CD4-positive, alpha-beta T cell treated with Interleukin-15 for 4 hours (primary cell): Measurements from ENCODE around the gene OR2W1.

Source experiments
- DNase-seq: peaks from one replicate; pipeline ENCODE4 v3.0.0-alpha.2; 2020; ENCODE audit warnings: low spot score

The OR2W1 gene

GRCh38 chr6:29045075-29045474 lies at the start of gene OR2W1:
Gene OR2W1, minus strand, starts transcription at chr6:29045175. Its CDS starts 0 bp downstream, at chr6:29045175.
- no peak for DNase-seq

- DNase-seq = no peak
These were observed 48.0 kb upstream of the OR2W1 start for GRCh38 chr6:29092957-29093356.

- no peak for DNase-seq
These were observed 42.2 kb upstream of the OR2W1 start, which contains the start of gene OR2B3 for GRCh38 chr6:29087213-29087612. Gene OR2B3, minus strand, starts transcription at chr6:29087313. Its CDS starts 65 bp downstream, at chr6:29087248.

- DNase-seq = no peak
These were observed 37.5 kb upstream of the OR2W1 start for GRCh38 chr6:29082457-29082856.

- DNase-seq = no peak
These were observed 36.3 kb upstream of the OR2W1 start for GRCh38 chr6:29081312-29081711.

GRCh38 chr6:29079203-29079602 lies 34.2 kb upstream of the OR2W1 start:
- no peak for DNase-seq

GRCh38 chr6:29071831-29072723 lies 27.1 kb upstream of the OR2W1 start:
- DNase-seq = no peak

- DNase-seq = no peak
These were observed 6.7 kb upstream of the OR2W1 start for GRCh38 chr6:29051680-29052079.

- DNase-seq = no peak
These were observed 9.0 kb downstream of the OR2W1 start for GRCh38 chr6:29035951-29036350.

- DNase-seq = no peak
These were observed 16.2 kb downstream of the OR2W1 start for GRCh38 chr6:29028821-29029220.

- DNase-seq = no peak
These were observed 18.9 kb downstream of the OR2W1 start for GRCh38 chr6:29025927-29026585.

GRCh38 chr6:29021434-29021833 lies 23.5 kb downstream of the OR2W1 start:
- DNase-seq = no peak

- no peak for DNase-seq
These were observed 25.3 kb downstream of the OR2W1 start for GRCh38 chr6:29019629-29020028.

- DNase-seq = no peak
These were observed 27.6 kb downstream of the OR2W1 start for GRCh38 chr6:29017428-29017802.

GRCh38 chr6:29016559-29017427 lies 28.2 kb downstream of the OR2W1 start:
- DNase-seq = peak; percentile 87

- no peak for DNase-seq
These were observed 30.0 kb downstream of the OR2W1 start for GRCh38 chr6:29014729-29015608.

GRCh38 chr6:29011276-29011734 lies 33.7 kb downstream of the OR2W1 start:
- DNase-seq = peak; percentile 35

- no peak for DNase-seq
These were observed 35.6 kb downstream of the OR2W1 start for GRCh38 chr6:29009358-29009757.

- DNase-seq = no peak
These were observed 36.9 kb downstream of the OR2W1 start for GRCh38 chr6:29008089-29008488.

GRCh38 chr6:29005183-29005885 lies 39.6 kb downstream of the OR2W1 start, which contains the start of gene ZNF311:
Gene ZNF311, minus strand, starts transcription at chr6:29005315. Its CDS starts 1,361 bp downstream, at chr6:29003954.
- DNase-seq = peak; percentile 57
